Keratinocyte (primary cell): ENCODE data around the gene CCDC149. TPM values are rescaled to one million over a fixed set of nuclear protein-coding genes. Genes with fewer than 3 reads are reported as not detected.
"Not testable (repeated sequence)": the region's sequence is repeated elsewhere in the genome, so short reads cannot be mapped to it uniquely, and the experiment has no call there.

ENCODE experiments used
- DNase-seq: peaks from one replicate; pipeline ENCODE4 v3.0.0-alpha.2; 2011; ENCODE audit warnings: low read depth, missing footprints, low spot score
- FAIRE-seq: peaks from 2 replicates; lab custom pipeline; 2011; peaks lifted over from hg19 to GRCh38; lab: Jason Lieb, UNC
- H2AFZ ChIP-seq: 2 replicates; pipeline ENCODE4 v1.6.0; 2012; ENCODE audit warnings: low read length, control low read depth, inconsistent platforms; ENCODE audit not compliant: control insufficient read depth
- H3K27ac ChIP-seq: 2 replicates; pipeline ENCODE4 v1.5.1; 2011; ENCODE audit warnings: low read length; ENCODE audit not compliant: control insufficient read depth, insufficient read depth
- H3K27me3 ChIP-seq: 3 replicates; pipeline ENCODE4 v1.6.0; 2011; ENCODE audit warnings: low read length; ENCODE audit not compliant: control insufficient read depth, insufficient read depth; ENCODE audit errors: extremely low read depth
- H3K36me3 ChIP-seq, 2 experiments: 2 replicates in 1 of 2; 3 replicates in 1 of 2; pipeline ENCODE4 v1.5.1; 2011; ENCODE audit warnings: low read length in 2 of 2, mild to moderate bottlenecking in 1 of 2; ENCODE audit not compliant: control insufficient read depth in 2 of 2, insufficient read depth in 2 of 2; ENCODE audit errors: extremely low read depth in 1 of 2
- H3K4me1 ChIP-seq: 3 replicates; pipeline ENCODE4 v1.5.1; 2011; ENCODE audit warnings: low read length; ENCODE audit not compliant: control insufficient read depth, insufficient read depth; ENCODE audit errors: extremely low read depth
- H3K4me2 ChIP-seq: 3 replicates; pipeline ENCODE4 v1.6.0; 2011; ENCODE audit warnings: low read depth, low read length; ENCODE audit not compliant: control insufficient read depth, insufficient read depth; ENCODE audit errors: extremely low read depth
- H3K4me3 ChIP-seq, 3 experiments: fragments of 200-600 bp in 1 of 3; sonication (generic) in 1 of 3; 2 replicates in 2 of 3; 3 replicates in 1 of 3; pipeline ENCODE4 v1.5.1; 2011 to 2016; ENCODE audit warnings: low read length in 3 of 3, mild to moderate bottlenecking in 3 of 3, control low read depth in 2 of 3, inconsistent platforms in 1 of 3, low read depth in 1 of 3, mixed read lengths in 1 of 3, mixed run types in 1 of 3, moderate library complexity in 1 of 3; ENCODE audit not compliant: control insufficient read depth in 2 of 3, insufficient read depth in 2 of 3; ENCODE audit errors: extremely low read depth in 1 of 3
- H3K79me2 ChIP-seq: 2 replicates; pipeline ENCODE4 v1.6.0; 2012; ENCODE audit warnings: low read length; ENCODE audit not compliant: control insufficient read depth, insufficient read depth
- H3K9ac ChIP-seq: 3 replicates; pipeline ENCODE4 v1.6.0; 2011; ENCODE audit warnings: low read length; ENCODE audit not compliant: control insufficient read depth, insufficient read depth; ENCODE audit errors: extremely low read depth
- H3K9me1 ChIP-seq: 3 replicates; pipeline ENCODE4 v1.6.0; 2011; ENCODE audit warnings: low read length; ENCODE audit not compliant: control insufficient read depth, insufficient read depth; ENCODE audit errors: extremely low read depth
- H3K9me3 ChIP-seq: 2 replicates; pipeline ENCODE4 v1.5.1; 2012; ENCODE audit warnings: low read depth, low read length; ENCODE audit not compliant: control insufficient read depth
- H4K20me1 ChIP-seq: 3 replicates; pipeline ENCODE4 v1.6.0; 2011; ENCODE audit warnings: low read length; ENCODE audit not compliant: control insufficient read depth, insufficient read depth; ENCODE audit errors: extremely low read depth
- CTCF ChIP-seq, 3 experiments: IDR thresholded peaks in 1 of 3; conservative IDR thresholded peaks in 1 of 3; optimal IDR thresholded peaks in 1 of 3; 2 replicates in 2 of 3; 3 replicates in 1 of 3; pipeline versions ENCODE3 to v1.5.1; 2011; ENCODE audit warnings: low read length in 3 of 3, mild to moderate bottlenecking in 3 of 3, moderate library complexity in 2 of 3, control low read depth in 1 of 3, inconsistent platforms in 1 of 3; ENCODE audit not compliant: insufficient read depth in 2 of 3; ENCODE audit errors: extremely low read depth in 1 of 3
- EZH2 ChIP-seq: IDR thresholded peaks from one replicate; pipeline ENCODE4 v1.6.1; 2012; ENCODE audit warnings: inconsistent platforms, mild to moderate bottlenecking, low read length, moderate library complexity
- dilution Hi-C: fragments of 300-500 bp; cut with MboI; formaldehyde crosslinking; loops from one replicate; pipeline ENCODE4 v1.7.0; 2020; ENCODE audit warnings: low sequenced_read_pairs; ENCODE audit not compliant: extremely low pct_ligation_motif_present
- polyA plus RNA-seq, 5 experiments: library from polyadenylated mRNA; depleted of rRNA in 3 of 5; stranded (reverse) in 3 of 5; stranded (forward) in 1 of 5; unstranded in 1 of 5; fragments of >200 nt; gene quantifications; 1 replicate in 1 of 5; 2 replicates in 3 of 5; 3 replicates in 1 of 5; pipeline versions ENCODE4 v1.2.1 to v1.2.3, GENCODE V29; 2011 to 2012; ENCODE audit warnings: missing spikeins in 2 of 5, low read depth in 1 of 5, low replicate concordance in 1 of 5

CCDC149 gene
- polyA plus RNA-seq, 1 donor (not counting 4 experiments of a cell fraction or from before 2014, with no cell fraction given), result 2.1 TPM

- Histone ChIP-seq H3K27ac (no peak overlapping the region), H3K9me3 (no peaks in the 10 kb centered on the region), H4K20me1 (no peaks in the 10 kb centered on the region), H2AFZ (peak overlapping the region; percentile 71), H3K36me3 (peaks cover 3 to 5% of the 10 kb centered on the region in 2 experiments), H3K79me2 (no peaks in the 10 kb centered on the region), H3K4me1 (peaks cover 3% of the 10 kb centered on the region), H3K9ac (peak overlapping the region; percentile 41), H3K4me3 (peak overlapping the region; percentile 21 to 59 (median 40)), H3K9me1 (no peaks in the 10 kb centered on the region), H3K27me3 (no peaks in the 10 kb centered on the region), H3K4me2 (peak overlapping the region; percentile 74)
- no peak for DNase-seq
- no peak for TF ChIP-seq CTCF (optimal IDR thresholded peaks at IDR 0.05 in 1 of 3, IDR thresholded peaks at IDR 0.05 in 1 of 3, conservative IDR thresholded peaks at IDR 0.05 in 1 of 3; ENCODE audit: extremely low read depth in 1 of 3, insufficient read depth in 2 of 3, low read length in 3 of 3)
- FAIRE-seq, result no peak
- dilution Hi-C loops, result no loop called here
These were observed 260 bp upstream of the CCDC149 start for GRCh38 chr4:24913119-24913485.

- TF ChIP-seq EZH2 (no peak), CTCF (optimal IDR thresholded peaks at IDR 0.05 in 1 of 3, IDR thresholded peaks at IDR 0.05 in 1 of 3, conservative IDR thresholded peaks at IDR 0.05 in 1 of 3; ENCODE audit: extremely low read depth in 1 of 3, insufficient read depth in 2 of 3, low read length in 3 of 3) (no peak)
- Histone ChIP-seq H3K9ac (no peak overlapping the region), H3K36me3 (peaks cover 3 to 5% of the 10 kb centered on the region in 2 experiments), H3K4me1 (peaks cover 3% of the 10 kb centered on the region), H3K4me3 (no peak overlapping the region), H3K9me1 (no peaks in the 10 kb centered on the region), H2AFZ (no peak overlapping the region), H3K27me3 (no peaks in the 10 kb centered on the region), H3K9me3 (no peaks in the 10 kb centered on the region), H4K20me1 (no peaks in the 10 kb centered on the region), H3K4me2 (no peak overlapping the region), H3K27ac (no peak overlapping the region), H3K79me2 (no peaks in the 10 kb centered on the region)
- dilution Hi-C loops, result no loop called here
- DNase-seq (no peak), FAIRE-seq (no peak)
These were observed 2.3 kb downstream of the CCDC149 start for GRCh38 chr4:24910499-24910898.

GRCh38 chr4:24909606-24910005, 3.2 kb downstream of the CCDC149 start:
- H3K4me2 ChIP-seq, H3K79me2 ChIP-seq, H3K9ac ChIP-seq, H3K27me3 ChIP-seq, H3K4me1 ChIP-seq, FAIRE-seq, H3K27ac ChIP-seq, H3K9me1 ChIP-seq, H3K36me3 ChIP-seq, H3K4me3 ChIP-seq, DNase-seq, dilution Hi-C loops, H2AFZ ChIP-seq, H4K20me1 ChIP-seq, H3K9me3 ChIP-seq: not testable (repeated sequence)
